DMS 273 treated with DMSO at 0.1 percent for 48 hours (cell line): Measurements from ENCODE around the gene ADGRE1.
A peak's percentile ranks its signal among the peaks of the same experiment; 100 is the strongest.
"Not testable (repeated sequence)": the region's sequence is repeated elsewhere in the genome, so short reads cannot be mapped to it uniquely, and the experiment has no call there.

ENCODE experiments used
- DNase-seq: peaks from one replicate; lab custom pipeline; 2025; lab: John Stamatoyannopoulos, UW

ADGRE1 gene, protein sequence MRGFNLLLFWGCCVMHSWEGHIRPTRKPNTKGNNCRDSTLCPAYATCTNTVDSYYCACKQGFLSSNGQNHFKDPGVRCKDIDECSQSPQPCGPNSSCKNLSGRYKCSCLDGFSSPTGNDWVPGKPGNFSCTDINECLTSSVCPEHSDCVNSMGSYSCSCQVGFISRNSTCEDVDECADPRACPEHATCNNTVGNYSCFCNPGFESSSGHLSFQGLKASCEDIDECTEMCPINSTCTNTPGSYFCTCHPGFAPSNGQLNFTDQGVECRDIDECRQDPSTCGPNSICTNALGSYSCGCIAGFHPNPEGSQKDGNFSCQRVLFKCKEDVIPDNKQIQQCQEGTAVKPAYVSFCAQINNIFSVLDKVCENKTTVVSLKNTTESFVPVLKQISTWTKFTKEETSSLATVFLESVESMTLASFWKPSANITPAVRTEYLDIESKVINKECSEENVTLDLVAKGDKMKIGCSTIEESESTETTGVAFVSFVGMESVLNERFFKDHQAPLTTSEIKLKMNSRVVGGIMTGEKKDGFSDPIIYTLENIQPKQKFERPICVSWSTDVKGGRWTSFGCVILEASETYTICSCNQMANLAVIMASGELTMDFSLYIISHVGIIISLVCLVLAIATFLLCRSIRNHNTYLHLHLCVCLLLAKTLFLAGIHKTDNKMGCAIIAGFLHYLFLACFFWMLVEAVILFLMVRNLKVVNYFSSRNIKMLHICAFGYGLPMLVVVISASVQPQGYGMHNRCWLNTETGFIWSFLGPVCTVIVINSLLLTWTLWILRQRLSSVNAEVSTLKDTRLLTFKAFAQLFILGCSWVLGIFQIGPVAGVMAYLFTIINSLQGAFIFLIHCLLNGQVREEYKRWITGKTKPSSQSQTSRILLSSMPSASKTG

DNA sequence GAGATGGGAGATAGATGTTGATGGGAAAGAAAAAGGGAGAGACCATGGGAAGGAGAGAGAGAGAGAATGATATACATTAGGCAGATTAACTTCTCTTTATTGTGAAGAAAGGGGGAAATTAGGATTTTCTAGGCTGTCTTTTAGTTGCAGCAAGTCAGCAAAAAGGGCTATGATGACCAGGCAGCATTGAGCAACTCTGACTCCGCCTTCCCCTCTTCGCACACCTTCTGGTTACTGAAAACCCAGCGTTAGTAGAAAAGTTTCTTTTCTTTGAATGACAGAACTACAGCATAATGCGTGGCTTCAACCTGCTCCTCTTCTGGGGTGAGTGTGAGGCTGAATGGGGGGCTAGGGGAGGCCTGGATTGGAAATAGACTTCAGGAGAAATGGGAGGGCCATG lies at the start of gene ADGRE1:
Gene ADGRE1 (plus strand): TSS at position 264 of the 400 bp plus-strand sequence. CDS start 30 bp downstream, at position 294.
- DNase-seq, result no peak

DNA sequence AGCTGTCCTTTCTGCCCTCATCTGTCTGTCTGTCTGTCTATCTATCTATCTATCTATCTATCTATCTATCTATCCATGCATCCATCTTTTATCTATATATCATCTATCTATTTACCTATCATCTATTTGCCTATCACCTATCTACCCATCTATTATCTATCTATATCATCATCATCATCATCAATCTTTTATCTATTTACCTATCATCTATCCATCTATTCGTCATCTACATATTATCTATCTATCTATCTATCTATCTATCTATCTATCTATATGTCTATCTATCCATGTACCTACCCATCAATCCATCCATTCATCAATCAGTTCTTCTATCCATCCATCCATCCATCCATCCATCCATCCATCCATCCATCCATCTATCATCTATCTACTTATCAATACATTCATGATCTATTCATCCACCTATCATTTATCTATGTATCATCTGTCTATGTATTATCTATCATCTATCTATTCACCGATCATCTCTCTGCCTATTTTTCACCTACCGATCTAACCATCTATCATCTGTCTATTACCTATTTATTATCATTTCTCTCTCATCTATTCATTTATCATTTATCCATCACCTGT lies 49.2 kb upstream of the ADGRE1 start:
- no peak for DNase-seq

DNA sequence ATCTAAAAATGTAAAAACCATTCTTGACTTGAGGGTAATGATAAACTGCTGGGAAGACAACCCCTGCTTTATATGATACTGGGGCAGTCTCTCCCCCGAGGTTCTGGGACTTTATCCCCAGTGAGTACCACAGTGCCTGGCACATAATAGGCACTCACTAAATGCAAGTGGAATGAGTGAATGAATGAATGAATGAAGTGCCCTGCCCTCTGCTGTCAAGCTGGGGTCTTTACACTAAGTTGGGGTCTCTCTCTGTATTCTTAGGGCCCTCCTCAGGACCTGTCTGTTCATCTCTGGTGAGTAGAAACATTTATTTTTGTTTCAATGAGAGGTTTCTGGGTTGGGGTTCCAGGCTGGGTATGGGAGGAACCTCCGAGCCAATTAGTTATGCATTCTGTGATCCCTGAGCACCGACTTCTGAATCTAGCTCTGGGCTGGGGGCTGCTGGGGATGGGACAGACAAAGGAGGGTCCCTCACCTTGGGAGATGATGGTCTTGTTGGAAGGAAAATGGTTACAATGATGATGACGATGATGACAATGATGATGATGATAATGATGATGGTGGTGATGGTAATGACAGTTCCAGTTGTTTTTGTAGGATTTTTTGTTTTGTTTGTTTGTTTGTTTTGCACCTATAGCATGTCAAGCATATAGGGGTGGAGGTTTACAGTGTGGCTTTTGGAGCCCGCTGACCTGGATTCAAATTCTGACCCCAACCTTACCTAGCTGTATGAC lies 44.3 kb upstream of the ADGRE1 start:
- no peak for DNase-seq

DNA sequence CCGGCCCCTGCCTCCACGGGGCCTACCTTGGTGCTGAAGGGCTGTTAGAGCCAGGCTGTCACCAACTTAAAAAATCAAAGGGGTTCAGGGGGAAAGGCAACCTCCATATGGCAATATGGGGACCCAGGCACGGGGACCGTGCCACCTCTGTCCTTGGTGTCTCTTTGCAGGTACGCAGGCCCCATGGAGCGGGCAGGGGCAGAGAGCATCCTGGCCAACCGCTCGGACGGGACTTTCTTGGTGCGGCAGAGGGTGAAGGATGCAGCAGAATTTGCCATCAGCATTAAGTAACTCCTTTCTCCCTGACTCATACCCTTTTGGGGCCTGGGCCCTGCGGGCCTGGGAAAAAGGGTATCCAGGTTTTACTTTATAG lies 39.6 kb upstream of the ADGRE1 start:
- no peak for DNase-seq

DNA sequence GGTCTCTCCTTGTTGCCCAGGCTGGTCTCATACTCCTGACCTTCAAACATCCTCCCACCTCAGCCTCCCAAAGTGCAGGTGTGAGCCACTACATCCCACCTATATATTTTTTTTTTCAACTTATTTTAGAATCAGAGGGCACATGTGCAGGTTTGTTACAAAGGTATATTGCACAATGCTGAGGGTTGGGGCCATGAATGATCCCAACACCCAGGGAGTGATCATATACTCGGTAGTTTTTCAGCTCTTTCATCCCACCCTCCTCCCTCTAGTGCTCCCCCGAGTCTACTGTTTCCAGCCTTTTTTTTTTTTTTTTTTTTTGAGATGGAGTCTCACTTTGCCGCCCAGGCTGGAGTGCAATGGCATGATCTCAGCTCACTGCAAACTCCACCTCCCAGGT lies 38.4 kb upstream of the ADGRE1 start:
- no peak for DNase-seq

DNA sequence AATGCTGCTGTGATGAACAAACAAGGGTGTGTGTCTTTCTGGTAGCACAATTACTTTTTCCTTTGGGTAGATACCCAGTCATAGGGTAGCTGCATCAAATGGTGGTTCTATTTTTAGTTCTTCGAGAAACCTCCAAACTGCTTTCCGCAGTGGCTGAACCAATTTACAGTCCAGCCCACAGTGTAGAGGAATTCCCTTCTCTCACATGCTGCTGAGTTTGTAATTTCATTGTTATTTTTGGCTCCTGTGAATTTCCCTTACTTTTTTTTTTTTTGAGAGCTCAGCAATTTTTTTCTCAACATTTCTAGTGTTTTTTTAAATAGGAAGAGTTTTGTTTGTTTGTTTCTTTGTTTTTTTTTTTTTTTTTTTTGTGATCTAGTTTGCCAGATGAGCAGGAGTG lies 37.5 kb upstream of the ADGRE1 start:
- DNase-seq, result no peak

DNA sequence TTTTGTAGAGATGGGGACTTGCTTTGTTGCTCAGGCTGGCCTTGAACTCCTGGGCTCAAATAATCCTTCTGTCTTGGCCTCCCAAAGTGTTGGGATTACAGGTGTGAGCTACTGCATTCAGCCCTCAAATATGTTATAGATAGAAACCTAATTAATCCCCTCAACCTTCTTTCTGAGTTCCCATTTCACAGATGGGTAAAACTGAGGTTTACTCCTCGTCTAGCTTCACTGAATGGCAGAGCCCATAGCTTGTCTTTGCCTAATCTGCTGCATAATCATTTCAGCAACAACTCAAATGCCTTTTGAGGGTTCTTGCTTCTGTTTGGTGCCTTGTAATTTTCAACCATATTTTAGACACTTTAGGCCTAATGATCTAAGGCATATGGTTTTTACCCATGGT lies 36.0 kb upstream of the ADGRE1 start:
- DNase-seq, result no peak

DNA sequence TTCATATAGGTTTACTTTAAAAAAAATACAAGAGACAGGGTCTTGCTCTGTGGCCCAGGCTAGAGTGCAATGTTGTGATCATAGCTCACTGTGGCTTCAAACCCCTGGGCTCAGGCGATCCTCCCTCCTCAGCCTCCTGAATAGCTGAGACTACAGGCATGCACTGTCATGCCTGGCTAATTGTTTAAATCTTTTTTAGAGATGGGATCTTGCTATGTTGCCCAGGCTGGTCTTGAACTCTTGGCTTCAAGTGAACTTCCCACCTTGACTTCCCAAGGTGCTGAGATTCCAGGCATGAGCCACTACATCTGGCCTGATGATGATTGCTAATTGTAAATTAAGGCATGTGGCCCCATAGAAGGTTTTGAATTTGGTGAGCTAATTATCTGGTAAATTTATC lies 35.4 kb upstream of the ADGRE1 start:
- DNase-seq, result no peak

DNA sequence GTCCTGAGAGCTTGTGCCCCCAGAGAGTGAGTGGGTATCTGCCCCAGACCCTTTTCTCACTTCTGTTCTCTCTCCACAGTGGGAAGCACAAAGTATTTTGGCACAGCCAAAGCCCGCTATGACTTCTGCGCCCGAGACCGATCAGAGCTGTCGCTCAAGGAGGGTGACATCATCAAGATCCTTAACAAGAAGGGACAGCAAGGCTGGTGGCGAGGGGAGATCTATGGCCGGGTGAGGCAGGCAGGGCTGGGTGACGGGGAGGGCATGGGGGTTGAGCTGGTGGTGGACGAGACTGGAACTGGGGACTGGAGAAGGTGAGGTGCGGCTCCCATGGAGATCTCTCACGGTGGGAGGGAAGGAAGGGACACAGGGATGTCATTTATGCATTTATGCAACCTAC lies 33.5 kb upstream of the ADGRE1 start:
- DNase-seq, result no peak

DNA sequence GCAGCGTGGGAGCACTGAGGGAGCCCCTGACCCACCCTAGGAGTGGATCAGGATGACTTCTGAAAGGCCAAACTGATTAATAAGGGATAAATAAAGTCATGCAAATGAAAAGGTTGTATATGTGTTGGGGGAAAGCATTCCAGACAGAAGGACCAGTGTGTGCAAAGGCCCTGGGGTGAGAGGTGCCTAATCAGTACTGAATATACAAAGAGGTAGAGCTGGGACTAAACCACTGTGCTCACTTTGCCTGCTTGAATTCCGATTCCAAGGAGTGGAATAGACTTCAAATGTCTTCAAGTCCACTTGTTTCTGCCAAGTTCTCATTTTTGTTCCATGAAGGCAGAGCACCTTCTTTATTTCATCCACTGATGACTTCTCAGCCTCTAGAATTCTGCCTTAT lies 32.6 kb upstream of the ADGRE1 start:
- DNase-seq, result no peak

DNA sequence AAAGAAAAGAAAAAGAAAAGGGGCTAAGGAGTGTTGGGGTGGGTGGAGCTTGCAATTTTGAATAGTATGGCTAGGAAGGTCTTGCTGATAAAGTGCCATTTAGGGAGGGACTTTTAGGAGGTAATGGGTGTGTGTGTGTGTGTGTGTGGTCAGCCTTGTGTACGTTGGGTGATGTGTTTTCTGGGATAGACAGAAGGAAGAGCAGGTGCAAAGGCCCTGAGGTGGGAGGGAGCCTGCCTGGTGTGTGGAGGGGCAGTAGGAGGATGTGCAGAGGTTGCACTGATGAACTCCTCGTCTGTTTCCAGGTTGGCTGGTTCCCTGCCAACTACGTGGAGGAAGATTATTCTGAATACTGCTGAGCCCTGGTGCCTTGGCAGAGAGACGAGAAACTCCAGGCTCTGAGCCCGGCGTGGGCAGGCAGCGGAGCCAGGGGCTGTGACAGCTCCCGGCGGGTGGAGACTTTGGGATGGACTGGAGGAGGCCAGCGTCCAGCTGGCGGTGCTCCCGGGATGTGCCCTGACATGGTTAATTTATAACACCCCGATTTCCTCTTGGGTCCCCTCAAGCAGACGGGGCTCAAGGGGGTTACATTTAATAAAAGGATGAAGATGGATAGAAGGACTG lies 30.5 kb upstream of the ADGRE1 start:
- no peak for DNase-seq

DNA sequence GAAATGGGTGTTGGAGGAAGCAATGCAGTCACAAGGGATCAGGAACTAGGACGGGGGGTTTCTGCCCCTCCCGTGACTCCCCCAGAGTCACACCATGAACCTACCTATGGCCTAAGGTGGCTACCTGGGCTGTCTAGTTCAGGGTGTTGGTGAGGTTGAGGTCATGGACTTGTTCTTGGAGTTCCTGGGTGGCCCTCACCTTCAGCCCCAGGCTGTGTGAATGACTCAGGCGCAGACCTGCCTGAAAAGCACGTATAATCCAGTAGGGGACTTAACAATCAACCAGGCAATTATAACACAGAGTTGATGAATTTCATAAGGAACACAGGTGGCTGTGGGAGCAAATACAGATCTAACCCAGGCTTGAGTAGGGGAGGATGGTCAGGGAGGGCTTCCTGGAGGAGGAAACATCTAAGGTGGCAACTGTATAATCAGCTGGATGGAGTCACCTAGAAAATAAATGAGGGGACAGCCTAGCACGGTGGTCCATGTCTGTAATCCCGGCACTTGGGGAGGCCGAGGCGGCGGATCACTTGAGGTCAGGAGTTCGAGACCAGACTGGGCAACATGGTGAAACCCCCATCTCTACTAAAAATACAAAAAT lies 25.6 kb upstream of the ADGRE1 start:
- no peak for DNase-seq

DNA sequence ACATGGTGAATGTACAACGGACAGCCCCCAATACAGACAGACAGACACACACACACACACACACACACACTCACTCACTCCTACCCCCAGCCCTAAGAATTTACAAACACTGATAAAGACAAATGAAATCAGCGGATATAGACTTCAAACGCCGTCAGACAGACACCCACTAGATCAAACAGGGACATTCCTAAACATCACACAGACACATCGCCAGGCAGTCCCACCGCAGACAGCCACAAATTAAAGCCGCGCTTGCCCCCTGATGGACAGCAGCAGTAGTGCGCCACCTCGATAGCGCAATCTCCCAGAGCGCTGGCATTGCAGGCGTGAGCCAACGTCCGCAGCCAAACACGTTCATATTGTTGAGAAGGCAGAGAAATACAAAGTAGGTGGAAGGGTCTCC lies 24.7 kb upstream of the ADGRE1 start:
- DNase-seq, result peak; percentile 34

DNA sequence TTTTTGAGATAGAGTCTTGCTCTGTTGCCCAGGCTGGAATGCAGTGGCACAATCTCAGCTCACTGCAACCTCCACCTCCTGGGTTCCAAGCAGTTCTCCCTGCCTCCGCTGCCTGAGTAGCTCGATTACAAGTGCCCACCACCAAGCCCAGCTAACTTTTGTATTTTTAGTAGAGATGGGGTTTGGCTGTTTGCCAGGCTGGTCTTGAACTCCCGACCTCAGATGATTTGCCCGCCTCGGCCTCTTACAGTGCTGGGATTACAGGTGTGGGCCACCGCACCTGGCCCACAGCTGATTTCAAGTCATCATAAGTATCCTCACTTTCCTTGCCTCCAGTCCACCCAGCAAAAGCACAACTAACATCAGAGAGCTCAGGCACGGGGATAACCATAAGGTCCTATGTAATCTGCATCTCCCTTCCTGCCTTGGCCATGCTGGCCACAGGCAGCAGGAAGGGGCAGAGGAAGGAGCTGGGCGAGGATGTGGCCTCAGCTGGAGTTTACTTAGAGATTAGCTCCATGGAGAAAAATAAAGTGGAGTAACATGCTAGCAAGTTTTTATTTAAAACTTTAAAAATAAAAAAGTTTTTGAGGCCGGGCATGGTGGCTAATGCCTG lies 22.9 kb upstream of the ADGRE1 start:
- no peak for DNase-seq

DNA sequence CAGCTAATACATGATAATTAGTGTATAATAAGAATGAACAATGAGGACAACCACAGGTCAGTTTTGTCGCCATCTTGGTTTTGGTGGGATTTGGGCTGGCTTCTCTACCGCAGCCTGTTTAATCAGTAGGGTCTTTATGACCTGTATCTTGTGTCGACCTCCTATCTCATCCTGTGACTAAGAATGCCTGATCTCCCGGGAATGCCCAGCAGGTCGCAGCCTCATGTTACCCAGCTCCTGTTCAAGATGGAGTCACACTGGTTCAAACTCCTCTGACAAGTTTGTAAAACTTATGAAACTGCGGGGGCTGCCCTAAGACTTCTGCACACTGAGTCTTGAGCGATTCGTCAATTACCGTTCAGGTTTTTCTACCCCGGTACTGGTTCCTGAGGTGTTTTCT lies 21.5 kb upstream of the ADGRE1 start:
- DNase-seq, result no peak

DNA sequence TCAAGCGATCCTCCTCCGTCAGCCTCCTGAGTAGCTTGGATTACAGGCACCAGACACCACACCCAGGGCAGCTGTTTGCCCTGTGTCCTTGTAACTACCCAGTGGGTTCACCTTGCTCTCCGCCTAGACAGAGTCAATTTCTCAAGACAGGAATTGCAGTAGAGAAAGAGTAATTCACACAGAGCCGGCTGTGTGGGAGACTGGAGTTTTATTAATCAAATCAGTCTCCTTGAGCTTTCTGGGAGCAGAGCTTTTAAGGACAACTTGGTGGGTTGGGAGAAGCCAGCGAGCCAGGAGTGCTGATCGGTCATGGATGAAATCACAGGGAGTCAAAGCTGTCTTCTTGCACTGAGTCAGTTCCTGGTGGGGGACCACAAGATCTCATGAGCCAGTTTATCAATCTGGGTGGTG lies 20.6 kb upstream of the ADGRE1 start:
- DNase-seq, result no peak

DNA sequence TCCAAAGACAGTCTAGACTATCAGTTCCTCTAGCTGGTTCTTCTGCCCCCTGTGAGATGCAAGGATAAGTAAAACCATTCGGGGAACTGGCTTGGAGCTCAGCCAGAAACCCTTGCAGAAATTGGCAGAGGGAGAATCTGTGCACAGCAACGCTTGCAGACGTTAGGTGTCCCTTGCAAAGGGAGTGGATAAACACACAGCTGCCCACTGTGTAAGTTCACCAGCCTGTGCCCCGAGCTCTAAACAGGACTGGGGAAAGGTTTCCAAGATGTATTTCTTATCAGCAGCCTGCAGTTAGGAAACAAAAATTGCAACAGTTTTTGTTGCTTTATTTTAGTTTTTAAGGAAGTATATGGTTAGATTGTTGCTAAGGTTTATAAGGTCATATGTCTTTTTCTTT lies 19.0 kb upstream of the ADGRE1 start:
- DNase-seq, result no peak

DNA sequence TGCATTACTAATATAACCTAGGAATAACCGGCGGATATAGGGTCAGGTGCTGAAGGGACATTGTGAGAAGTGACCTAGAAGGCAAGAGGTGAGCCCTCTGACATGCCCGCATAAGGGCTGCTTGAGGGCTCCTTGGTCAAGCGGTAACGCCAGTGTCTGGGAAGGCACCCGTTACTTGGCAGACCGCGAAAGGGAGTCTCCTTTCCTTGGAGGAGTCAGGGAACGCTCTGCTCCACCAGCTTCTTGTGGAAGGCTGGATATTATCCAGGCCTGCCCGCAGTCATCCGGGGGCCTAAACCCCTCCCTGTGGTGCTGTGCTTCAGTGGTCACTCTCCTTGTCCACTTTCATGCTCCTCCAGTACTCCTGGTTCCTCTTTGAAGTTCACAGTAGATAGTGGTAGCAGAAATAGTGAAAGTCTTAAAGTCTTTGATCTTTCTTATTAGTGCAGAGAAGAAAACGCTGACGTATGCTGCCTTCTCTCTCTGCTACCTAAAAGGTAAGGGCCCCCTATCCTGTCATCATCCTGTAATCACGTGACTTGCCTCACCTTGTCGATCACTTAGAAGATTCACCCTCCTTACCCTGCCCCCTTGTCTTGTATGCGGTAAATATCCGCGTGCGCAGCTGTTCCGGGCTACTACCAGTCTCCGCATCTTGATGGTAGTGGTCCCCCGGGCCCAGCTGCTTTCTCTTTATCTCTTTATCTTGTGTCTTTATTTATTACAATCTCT lies 18.1 kb upstream of the ADGRE1 start:
- not testable (repeated sequence) for DNase-seq

DNA sequence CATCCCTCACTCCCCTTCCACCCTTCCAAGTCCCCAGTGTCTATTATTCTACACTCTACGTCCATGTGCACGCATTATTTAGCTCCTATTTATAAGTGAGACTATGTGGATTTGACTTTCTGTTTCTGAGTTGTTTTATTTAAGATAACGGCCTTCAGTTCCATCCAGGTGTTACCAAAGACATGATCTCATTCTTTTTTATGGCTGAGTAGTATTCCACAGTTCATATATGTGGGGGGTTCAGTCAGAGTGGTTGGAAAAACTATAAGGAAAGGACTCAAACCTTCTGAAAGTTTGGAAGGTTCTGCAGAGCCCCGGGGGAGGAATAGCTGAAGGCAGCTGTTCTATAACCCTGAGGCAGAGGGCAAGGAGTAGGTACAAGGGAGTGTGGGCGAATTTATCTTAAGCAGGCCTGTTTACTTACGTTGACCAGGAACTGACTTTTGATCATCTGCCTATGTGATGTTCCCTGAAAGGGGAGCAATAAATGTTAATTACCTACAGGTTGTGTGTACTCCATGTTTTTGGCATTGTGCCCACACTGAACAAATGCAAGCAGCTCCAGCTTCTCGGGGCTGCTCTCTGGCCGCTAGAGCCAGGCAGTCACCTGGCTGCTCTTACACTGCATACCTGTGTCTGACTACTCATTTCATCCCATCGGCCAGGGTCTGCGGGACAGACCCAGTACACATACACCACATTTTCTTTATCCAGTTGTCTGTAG lies 13.5 kb upstream of the ADGRE1 start:
- DNase-seq, result no peak
